GM21576 (cell line): ENCODE data around the gene DAND5.

Source experiments
- ATAC-seq: cut with Tn5 transposase; IDR thresholded peaks from one replicate; pipeline ENCODE4 v1.9.1; 2021; ENCODE audit warnings: mild to moderate bottlenecking, moderate library complexity; ENCODE audit not compliant: unreplicated experiment

The DAND5 gene, protein sequence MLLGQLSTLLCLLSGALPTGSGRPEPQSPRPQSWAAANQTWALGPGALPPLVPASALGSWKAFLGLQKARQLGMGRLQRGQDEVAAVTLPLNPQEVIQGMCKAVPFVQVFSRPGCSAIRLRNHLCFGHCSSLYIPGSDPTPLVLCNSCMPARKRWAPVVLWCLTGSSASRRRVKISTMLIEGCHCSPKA

DNA sequence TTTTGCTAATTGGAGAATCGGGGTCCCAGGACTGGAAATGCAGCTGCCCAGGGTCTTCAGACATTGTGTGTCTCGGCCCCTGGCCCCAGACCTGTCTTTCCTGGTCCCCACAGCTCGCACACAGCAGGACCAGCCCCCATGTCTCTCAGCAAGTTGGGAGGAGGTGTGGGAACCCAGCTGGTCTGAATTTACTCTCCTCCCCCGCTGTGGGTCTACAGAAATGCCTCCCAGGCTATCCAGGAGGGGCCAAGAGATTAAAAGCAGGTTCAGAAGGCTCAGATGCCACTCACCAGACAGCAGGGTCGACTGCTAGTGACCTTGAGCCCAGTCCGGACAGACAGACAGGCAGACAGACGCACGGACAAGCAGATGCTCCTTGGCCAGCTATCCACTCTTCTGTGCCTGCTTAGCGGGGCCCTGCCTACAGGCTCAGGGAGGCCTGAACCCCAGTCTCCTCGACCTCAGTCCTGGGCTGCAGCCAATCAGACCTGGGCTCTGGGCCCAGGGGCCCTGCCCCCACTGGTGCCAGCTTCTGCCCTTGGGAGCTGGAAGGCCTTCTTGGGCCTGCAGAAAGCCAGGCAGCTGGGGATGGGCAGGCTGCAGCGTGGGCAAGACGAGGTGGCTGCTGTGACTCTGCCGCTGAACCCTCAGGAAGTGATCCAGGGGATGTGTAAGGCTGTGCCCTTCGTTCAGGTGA lies at the start of gene DAND5:
DAND5 (plus strand) TSS at position 285 of the 697 bp plus-strand sequence; CDS start at position 370, 85 bp downstream.
- ATAC-seq: no peak

DNA sequence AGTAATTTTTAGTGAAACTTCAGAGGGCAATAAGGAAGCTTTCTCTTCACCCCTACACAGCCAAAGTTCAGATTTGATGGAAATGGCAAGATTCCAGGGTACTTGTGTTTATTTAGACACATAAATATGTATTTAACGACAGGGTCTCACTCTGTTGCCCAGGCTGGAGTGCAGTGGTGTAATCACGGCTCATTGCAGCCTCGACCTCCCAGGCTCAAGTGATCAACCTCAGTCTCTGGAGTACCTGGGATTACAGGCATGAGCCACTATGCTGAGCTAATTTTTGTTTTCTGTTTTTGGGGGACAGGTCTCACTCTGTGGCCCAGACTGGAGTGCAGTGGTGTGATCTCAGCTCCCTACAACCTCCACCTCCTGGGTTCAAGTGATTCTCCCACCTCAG lies 48.3 kb upstream of the DAND5 start:
- no peak for ATAC-seq

DNA sequence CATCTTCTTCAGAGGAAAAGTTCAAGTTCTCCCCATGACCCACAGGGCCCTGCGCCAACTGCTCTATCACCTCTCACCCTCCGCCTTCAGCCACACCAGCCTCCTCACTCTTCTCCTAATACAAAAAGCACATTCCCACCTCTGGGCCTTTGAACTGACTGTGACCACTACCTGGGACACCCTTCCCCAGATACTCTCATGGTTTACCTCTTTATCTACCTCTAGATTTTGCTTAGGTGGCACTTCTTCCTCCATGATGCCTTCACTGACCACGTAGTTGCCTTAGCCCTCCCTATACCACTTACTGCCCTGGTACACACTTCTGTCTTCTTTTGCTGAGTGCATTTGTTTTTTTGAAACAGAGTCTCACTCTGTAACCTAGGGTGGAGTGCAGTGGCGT lies 46.4 kb upstream of the DAND5 start:
- no peak for ATAC-seq

DNA sequence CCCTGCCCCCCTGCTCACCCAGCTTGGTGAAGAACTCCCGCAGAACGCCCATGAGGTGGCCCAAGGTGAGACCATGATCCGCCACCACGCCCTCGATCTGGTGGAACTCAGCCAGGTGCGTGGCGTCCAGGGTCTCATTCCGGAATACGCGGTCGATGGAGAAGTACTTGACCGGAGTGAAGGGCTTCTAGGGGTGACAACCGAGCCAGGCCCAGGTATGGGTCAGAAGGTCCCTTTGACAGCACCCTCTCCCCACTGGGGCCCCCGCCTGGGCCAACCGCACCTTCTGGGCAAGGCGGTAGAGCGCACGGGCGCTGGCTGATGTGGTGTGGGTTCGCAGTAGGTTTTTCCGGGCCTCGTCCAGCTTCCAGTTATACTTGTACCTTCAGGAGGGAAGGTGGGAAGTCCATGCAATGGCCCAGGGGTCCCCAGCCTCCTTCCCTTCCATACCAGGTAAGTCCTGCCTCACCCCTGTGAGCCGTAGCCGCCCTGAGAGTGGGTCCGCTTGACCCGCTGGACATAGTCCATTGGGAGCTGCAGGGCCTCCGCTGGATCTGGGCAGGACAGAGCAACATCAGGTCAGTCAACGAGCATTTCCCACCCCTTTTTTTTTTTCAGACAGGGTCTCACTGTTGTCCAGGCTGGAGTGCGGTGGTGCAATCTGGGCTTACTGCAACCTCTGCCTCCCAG lies 44.6 kb upstream of the DAND5 start:
- ATAC-seq: no peak

DNA sequence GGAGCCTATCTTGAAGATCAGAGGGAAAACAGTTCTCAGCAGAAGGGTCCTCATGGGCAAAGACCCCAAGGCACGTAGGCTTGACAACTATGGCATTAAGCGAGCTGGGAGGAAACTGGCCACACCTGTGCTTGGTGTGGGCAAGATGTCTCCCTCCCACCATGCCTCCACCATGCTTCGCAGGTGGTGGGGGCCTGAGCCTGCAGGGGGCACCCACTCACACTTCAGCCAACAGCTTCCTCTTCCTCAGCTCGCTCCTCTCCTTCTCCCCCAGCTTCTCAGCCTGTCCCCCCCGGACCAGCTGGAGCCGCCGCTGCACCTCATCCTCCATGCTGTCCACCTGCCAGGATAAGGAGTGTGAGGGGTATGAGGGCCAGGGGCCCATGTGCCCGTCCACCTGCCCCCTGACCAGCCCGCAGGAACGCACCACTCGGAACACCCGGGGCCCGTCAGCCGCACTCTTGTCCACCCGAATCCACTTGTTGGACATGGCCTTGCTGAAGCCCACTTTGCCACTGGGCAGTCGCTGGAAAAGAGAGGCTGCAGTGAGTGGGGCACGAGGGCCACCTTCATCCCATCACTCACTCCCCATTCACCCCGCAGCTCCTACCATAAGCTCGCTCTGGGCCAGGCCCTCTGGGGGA lies 39.3 kb upstream of the DAND5 start:
- ATAC-seq: no peak

DNA sequence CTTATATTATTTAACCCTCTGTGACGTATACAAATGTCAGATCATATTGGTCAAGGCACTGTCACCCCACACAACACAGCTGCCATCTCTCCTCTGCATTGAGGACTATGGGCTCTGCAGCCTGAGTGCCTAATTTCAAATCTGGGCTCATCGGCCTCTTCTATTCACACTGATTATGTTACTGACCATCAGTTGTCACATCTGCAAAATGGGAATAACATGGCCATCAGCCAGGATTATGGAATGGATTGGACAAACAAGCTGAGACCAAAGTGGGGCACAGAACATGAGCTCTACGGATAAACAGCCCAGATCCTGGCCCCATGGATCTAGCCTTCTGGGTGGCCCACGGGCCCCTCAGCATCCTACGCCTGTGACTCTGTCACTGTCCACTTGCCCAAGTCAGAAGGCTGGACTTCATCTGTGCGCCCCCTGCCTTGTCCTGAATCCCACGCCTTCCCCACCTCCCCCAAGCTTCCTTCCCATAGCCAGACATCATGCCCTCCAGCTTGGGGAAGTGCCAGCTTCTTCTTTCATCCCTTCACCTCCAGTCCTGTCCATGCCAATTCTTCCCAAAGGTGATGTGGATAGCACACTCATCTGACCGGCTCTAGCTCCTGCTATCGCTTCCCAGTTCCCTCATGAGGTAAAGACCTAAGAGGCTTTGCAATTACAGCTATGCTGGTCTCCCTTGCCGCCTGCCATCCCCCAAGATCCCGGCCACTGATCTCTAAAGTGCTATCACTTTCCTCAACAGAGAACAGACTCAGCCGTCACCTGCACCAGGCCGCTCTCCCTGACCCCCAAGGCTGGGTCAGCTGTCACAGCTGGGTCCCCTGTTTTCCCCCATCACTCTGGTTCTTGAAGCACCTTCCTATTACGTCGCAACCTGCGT lies 36.7 kb upstream of the DAND5 start:
- no peak for ATAC-seq

DNA sequence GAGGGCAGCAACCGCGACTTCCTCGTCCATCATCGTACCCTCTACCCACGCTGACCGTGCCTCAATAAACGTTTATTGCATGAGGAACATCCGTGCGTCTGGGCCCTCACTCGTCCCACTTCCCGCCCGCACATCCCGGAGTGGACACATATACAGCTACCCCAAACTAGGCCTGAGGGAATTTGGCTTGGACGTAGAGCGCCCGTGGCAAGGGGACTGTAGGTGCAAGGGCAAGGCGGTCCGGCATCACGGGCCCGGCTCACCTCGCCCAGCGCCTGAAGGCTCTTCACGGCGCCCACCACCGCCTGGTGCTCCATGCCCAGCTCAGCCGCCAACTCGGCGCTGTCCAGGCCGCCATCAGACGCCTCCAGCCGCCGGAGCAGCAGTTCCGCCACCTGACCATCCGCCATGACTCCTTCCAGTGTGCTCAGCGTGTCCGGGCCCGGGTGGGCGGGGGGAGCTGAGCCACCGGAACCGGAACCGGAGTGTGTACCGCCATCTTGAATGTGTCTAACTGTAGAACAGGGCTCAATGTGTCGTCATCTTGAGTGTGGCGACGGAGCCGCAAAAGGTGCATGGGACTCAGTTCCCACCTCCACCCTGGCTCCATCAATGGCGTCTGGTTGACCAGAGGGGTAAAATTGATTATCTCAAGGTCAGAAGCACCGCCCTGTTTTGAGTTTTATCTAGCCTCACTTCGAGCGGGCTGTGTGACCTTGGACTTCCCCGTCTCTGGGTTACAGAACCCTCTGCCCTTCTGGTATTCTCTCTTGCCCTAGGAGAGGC lies 35.9 kb upstream of the DAND5 start, which contains the start of gene FARSA:
FARSA (minus strand) TSS at position 425 of the 786 bp plus-strand sequence; CDS start at position 410, 15 bp downstream.
- ATAC-seq: peak; percentile 34

DNA sequence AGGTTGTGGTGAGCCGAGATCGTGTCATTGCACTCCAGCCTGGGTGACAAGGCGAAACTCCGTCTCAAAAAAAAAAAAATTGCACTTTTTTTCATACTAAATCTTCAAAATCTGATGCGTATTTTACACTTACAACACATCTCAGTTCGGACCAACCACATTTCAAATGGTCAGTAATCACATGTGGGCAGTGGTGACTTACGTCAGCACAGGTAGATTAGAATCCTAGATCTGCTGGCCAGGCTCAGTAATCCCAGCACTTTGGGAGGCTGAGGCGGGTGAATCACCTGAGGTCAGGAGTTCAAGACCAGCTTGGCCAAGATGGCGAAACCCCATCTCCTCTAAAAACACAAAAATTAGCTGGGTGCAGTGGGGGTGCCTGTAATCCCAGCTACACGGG lies 34.3 kb upstream of the DAND5 start:
- ATAC-seq: no peak

DNA sequence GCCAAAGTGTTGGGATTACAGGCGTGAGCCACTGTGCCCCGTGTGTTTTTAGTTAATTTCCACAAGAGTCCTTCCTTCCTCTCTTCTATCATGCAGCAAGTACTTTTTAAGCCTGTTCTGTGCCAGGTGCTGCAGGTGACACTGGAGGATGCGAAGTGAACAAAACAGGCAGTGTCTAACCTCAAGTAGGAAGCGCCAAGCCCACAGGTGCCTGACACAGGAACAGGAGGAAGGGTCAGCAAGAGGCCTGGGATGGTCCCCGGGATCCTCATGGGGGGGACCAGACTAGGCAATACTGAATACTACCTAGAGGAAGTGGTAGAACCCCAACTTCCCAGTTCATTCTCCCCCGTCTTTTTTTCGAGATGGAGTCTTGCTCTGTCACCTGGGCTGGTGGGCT lies 32.8 kb upstream of the DAND5 start:
- no peak for ATAC-seq

DNA sequence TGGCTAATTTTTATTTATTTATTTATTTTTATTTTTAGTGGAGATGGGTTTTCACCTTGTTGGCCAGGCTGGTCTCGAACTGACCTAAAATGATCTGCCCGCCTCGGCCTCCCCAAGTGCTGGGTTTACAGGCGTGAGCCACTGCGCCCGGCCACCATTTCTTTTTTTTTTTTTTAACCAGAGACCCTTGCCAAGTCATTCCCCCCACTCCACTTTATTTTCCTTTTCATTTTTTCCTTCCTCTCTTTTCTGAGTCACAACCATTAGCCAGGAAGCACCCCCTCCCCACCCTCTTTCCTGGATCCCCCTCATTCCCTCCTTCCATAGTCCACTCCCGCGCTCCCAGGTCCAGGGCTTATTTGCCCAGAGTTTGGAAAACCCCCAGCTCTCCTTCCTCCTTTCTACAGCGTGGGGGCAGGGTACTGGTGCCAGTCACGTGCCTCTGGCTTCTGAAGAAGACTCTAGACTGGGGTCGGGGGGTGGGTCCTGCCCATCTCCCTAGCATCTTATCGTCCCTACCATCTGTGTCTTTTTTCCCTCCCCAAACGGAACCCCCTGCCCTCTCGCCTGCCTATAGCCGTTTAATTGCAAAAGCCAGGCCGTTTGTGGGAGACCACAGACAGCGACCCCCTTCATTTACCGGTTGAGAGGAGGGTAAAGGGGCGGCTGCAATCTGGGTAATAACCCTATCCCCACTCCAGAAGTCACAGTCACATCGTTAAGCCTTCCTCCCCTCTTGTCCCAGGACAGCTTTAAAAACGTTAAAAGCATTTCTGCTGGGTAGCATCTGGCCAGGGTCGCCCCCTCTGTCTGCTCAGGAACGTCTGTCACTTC lies 32.1 kb upstream of the DAND5 start:
- no peak for ATAC-seq

DNA sequence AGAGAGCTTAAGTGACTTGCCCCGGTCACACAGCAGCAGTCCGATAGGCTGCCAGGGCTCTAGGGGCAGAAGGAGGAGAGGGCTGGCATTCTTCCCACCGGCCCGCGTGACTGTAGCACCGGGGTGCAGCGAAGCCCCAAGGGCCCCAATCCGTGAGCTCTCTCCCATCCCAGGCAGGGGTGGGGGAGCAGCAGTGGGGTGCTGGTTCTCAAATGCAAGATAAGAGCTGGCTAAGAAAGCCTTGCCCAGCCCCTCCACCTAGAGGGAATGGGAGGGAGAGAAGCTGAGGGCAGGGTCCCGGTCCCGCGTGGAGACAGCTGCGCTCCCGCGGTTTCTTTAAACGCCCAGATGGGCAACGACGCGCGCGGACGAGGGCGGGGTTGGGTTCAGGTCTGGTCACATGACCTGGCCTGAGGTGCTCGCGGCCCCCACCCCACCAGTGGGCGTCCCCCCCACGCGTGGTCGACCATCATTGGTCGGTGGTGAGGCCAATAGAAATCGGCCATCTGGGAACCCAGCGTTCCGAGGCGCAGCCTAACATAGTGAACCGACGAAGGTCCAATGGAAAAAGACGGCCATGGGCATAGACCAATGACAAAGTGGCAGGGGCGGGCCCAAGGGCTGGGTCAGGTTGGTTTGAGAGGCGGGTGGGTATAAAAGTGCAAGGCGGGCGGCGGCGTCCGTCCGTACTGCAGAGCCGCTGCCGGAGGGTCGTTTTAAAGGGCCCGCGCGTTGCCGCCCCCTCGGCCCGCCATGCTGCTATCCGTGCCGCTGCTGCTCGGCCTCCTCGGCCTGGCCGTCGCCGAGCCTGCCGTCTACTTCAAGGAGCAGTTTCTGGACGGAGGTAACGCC lies 31.2 kb upstream of the DAND5 start, which contains the start of gene CALR:
CALR (plus strand) TSS at position 683 of the 852 bp plus-strand sequence; CDS start at position 754, 71 bp downstream.
- ATAC-seq: peak; percentile 83

DNA sequence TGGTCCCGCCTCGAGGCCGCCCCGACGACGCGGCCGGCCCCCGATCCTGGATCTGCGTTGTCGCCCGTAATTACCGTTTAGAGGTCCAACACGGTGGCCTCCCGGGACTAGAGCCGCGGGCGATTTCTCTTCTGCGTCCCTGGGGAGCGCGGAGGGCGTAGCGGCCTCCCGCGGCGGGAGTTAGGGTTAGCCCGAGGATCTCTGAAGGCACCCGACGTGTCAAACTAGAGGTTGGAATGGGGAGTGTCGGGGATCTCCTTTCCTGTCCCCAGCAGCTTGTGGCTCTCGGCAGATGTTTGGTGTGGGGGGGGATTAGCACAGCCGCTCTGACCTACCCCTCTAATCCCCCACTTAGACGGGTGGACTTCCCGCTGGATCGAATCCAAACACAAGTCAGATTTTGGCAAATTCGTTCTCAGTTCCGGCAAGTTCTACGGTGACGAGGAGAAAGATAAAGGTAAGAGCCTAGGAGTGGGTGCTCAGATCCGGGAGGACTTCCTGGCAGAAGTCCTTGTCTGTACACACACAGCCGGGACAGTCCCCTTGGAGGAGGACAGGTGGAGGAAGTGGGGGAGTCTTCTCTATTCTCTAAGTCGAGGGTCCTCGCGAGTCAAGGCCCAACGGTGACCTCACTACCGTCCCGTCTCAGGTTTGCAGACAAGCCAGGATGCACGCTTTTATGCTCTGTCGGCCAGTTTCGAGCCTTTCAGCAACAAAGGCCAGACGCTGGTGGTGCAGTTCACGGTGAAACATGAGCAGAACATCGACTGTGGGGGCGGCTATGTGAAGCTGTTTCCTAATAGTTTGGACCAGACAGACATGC lies 30.4 kb upstream of the DAND5 start:
- no peak for ATAC-seq

DNA sequence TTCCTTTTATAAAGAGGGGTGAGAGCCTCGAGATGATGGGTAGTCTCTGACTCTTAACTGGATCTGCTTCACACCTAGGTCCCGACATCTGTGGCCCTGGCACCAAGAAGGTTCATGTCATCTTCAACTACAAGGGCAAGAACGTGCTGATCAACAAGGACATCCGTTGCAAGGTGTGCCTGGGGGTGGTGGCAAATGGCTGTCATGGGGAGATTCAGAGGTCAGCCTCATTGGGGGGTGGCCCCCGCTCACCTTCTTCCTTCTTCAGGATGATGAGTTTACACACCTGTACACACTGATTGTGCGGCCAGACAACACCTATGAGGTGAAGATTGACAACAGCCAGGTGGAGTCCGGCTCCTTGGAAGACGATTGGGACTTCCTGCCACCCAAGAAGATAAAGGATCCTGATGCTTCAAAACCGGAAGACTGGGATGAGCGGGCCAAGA lies 29.4 kb upstream of the DAND5 start:
- ATAC-seq: no peak

DNA sequence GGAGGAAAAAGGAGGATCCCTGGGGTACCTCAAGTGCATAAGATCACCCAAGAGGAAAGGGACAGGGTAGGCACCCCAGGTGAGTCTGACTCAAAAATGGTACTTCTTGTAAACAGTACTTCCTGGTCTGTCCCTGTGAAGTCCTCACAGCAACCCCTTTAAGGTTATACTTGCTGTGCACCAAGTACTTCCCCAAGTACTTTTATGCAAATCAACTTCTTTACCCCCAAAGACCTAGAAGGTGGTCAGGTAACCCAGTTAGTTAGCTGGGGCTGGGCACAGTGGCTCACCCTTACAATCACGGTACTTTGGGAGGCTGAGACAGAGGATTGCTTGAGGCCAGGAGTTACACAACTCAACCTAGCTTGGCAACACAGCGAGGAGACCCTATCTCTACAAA lies 28.5 kb upstream of the DAND5 start:
- no peak for ATAC-seq

DNA sequence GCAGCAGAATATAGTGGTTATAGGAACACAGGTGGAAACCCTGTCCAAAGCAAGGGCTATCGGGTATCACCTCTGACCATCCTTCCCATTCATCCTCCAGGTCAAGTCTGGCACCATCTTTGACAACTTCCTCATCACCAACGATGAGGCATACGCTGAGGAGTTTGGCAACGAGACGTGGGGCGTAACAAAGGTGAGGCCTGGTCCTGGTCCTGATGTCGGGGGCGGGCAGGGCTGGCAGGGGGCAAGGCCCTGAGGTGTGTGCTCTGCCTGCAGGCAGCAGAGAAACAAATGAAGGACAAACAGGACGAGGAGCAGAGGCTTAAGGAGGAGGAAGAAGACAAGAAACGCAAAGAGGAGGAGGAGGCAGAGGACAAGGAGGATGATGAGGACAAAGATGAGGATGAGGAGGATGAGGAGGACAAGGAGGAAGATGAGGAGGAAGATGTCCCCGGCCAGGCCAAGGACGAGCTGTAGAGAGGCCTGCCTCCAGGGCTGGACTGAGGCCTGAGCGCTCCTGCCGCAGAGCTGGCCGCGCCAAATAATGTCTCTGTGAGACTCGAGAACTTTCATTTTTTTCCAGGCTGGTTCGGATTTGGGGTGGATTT lies 25.8 kb upstream of the DAND5 start:
- ATAC-seq: no peak

DNA sequence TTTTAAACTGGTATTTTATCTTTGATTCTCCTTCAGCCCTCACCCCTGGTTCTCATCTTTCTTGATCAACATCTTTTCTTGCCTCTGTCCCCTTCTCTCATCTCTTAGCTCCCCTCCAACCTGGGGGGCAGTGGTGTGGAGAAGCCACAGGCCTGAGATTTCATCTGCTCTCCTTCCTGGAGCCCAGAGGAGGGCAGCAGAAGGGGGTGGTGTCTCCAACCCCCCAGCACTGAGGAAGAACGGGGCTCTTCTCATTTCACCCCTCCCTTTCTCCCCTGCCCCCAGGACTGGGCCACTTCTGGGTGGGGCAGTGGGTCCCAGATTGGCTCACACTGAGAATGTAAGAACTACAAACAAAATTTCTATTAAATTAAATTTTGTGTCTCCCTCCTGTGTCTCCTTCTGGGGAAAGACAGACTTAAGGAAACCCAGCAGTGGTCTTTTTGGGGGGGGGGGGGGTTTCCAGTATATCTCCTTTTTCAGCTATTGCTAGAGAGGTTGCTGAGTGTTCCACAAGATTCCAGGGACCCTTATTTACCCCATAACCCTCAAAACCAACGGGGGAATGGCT lies 25.2 kb upstream of the DAND5 start:
- ATAC-seq: no peak
